Activated naive CD4-positive, alpha-beta T cell (primary cell): Measurements from ENCODE around the gene CD81.

Experiments
- DNase-seq, 4 experiments: peaks; one replicate each; lab custom pipeline; 2025; lab: John Stamatoyannopoulos, UW

CD81 gene

GRCh38 chr11:2436521-2437031, 59.5 kb downstream of the CD81 start:
- no peak for DNase-seq

- no peak for DNase-seq
Measured at GRCh38 chr11:2437516-2437915, 60.4 kb downstream of the CD81 start.

DNA sequence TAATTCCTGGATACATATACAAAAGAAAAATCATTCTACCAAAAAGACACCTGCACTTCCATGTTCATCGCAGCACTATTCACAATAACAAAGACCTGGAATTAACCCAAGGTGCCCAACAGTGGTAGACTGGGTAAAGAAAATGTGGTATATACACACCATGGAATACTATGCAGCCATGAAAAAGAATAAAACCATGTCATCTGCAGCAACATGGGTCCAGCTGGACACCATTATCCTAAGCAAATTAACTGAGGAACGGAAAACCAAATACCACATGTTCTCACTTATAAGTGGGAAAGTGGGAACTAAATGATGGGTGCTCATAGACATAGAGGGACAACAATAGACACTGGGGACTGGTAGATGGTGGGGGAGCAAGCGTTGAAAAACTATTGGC, 62.7 kb downstream of the CD81 start:
- DNase-seq = no peak

DNA sequence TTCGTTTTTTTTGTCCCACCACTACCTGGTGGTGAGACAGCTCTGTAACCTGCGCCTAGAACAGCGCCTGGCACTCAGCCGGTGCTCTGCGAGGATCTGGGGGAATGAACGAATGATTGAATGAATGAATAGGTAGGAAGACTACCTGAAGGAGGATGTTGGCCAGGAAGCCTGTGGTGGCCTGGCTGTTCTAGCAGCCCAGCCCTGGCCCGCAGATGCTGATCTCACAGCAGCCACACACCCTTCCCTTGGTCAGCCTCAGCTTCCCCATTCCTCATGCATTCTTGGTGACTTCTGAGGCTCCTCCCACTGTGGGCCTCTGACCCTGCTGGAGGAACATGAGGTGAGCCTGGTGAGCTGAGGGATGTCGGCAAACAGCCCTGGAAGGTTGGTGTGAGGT, 63.5 kb downstream of the CD81 start:
- no peak for DNase-seq

DNA sequence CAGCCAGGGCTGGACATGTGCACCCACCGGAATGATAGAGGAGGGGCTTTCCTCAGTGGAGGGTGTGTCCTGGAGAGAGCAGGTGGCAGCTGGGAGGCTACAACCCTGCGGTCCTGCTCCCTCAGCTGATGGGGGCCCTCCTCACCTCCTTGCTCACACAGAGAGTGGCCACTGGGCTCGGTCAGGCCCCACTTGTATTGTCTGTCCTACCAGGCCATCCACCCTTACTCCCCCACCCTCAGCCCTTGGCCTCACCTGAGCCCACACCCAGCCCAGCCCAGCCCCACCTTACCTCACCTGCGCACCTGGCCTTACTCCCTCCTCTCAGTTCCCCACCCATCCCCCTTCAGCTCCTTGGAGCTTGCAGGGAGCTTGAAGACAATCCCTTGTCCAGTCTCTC, 64.1 kb downstream of the CD81 start:
- DNase-seq = no peak

DNA sequence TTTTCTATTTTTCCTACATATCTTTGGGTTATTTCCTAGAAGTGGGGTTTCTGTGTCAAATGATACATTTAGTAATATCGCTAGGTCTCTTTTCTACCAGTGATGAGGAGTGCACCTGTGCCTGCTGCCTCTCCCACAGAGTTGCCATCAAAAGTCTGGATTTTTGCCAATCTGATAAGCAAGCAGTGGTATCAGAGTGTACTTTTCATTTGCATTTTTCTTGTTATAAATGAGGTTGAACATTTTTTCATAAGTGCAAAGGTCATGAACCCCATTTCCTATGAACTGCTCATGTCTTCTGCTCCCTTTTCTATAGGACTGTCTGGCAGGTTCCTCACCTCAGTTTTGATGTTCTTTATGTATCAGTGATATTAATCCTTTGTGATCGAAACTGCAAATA, 65.5 kb downstream of the CD81 start:
- DNase-seq = no peak

GRCh38 chr11:2443406-2443805, 66.3 kb downstream of the CD81 start:
- DNase-seq = no peak

- DNase-seq = peak; percentile 46 to 80 (median 71)
Measured at GRCh38 chr11:2443881-2444820, 67.0 kb downstream of the CD81 start, which contains the start of gene TRPM5. TSS of gene TRPM5 (minus strand) at chr11:2444514. CDS start at chr11:2423036, 21,478 bp downstream.

DNA sequence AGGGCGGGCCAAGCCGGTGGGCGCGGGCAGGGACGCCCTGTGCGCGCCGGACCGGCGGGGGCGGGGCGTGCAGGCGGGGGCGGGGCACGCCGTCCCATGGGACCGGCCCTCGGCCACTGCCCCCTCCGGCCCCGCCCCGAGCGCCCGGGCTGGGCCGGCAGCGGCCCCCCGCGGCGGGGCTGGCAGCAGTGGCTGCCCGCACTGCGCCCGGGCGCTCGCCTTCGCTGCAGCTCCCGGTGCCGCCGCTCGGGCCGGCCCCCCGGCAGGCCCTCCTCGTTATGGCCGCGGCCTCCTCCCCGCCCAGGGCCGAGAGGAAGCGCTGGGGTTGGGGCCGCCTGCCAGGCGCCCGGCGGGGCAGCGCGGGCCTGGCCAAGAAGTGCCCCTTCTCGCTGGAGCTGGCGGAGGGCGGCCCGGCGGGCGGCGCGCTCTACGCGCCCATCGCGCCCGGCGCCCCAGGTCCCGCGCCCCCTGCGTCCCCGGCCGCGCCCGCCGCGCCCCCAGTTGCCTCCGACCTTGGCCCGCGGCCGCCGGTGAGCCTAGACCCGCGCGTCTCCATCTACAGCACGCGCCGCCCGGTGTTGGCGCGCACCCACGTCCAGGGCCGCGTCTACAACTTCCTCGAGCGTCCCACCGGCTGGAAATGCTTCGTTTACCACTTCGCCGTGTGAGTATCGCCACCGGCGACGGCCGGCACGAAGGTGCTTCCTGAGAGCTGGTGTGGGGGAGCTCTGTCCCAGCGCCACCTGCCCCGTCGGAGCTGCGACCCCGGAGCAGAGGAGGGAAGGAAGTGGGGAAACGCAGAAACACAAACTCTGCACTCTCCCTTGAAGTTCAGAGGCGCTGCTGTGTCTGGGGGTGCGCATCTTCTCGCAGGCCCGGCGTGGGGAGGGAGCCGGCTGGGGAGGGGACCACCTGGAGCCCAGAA, 68.0 kb downstream of the CD81 start, which contains the start of gene KCNQ1:
Gene KCNQ1 (plus strand): TSS at position 188 of the 925 bp plus-strand sequence. CDS start 91 bp downstream, at position 279.
- DNase-seq = peak in 1 of 4 experiments; percentile 24

DNA sequence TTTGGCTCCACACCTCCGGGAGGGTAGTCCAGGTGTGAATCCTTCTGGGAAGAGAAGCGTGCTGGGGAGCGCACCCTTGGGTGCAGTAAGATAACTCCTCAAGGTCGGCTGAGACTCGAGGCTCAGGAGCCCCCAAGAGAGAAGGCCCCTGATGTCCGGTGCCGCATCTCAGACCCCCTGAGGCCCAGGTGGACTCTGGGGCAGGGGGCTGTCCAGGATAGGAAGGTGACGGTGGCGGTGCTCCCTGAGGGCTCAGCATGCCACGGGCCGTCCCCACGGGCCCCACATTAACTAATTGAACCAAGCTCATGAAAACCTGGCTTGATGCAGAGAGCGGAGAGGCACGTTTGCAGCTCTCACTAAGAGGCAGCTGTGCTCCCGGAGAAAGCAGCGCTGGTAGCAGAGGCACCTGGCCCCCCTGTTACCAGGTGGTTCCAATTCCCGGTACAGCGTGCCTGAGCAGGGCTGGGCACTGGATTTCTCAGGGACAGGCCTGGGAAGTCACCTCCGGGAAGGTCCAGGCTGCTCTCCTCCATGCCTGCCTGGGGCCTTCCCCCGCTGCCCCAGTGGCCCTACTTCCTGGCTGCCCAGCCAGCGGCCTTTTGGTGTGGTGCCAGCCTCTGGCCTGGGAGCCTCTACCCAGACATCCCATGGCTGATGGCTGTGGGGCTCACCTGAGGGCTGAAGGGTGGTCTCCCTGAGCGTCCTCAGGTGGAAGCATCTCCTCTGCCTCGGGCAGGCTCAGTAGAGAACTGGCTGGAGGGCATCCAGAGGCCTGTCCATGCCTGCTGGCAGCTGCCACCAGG, 68.8 kb downstream of the CD81 start:
- DNase-seq = no peak

GRCh38 chr11:2446590-2447252, 69.6 kb downstream of the CD81 start:
- no peak for DNase-seq
